ENCODE results near the gene MTHFD2. TPM values are rescaled to one million over a fixed set of nuclear protein-coding genes. Genes with fewer than 3 reads are reported as not detected.
"Not testable (repeated sequence)": the region's sequence is repeated elsewhere in the genome, so short reads cannot be mapped to it uniquely, and the experiment has no call there.

The MTHFD2 gene
- total and polyA plus RNA-seq, 5 experiments from 2014 or later, result 4.8 to 38.1 (median 5.9) TPM

DNA sequence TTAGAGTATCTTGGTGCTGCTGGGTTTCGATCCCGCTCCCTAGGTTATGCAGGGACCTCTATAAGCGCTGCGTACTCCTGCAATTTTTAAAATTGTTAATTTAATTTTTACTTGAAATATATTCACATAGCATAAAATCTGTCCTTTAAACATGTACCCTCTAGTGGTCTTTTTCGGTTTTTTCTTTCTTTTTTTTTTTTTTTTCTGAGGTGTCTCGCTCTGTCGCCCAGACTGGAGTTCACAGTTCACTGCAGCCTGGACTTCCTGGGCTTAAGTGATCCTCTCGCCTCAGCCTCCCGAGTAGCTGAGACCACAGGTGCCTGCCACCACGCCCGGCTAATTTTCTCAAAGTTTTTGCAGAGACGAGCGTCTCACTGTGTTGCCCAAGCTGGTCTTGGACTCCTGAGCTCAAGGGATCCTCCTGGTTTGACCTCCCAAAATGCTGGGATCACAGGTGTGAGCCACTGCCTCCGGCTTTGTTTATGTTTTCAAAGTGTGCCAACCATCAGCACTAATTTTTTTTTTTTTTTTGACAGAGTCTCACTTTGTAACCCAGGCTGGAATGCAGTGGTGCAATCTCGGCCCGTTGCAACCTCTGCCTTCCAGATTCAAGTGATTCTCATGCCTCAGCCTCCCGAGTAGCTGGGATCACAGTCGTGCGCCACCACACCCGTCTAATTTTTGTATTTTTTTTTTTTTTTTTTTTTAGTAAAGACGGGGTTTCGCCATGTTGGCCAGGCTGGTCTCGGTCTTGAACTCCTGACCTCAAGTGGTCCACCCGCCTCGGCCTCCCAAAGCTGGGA, 19.2 kb upstream of the MTHFD2 start:
- Mint-ChIP-seq H3K4me1 (peaks cover 6 to 55% (median 33%) of the 10 kb centered on the region in 4 donors), H3K4me3 (peak overlapping the region; percentile 82 to 95 (median 91)), H3K9me3 (no peaks in the 10 kb centered on the region), H3K36me3 (peaks cover 0 to 17% (median 3%) of the 10 kb centered on the region in 3 donors), H3K27me3 (no peaks in the 10 kb centered on the region), H3K27ac (peak overlapping the region; percentile 82 to 98 (median 96))
- POLR2A ChIA-PET, result interaction anchor here (0.6 to 2.8 kb wide), 32 partner anchors 11 to 945 kb away, joined by 3 to 80 read pairs (median 5); partner anchors contain the start of genes BOLA3, CCT7, DGUOK and FBXO41
- ATAC-seq, result peak; percentile 37 to 42
- peak in 2 of 10 donors; percentile 7 to 19 for DNase-seq

DNA sequence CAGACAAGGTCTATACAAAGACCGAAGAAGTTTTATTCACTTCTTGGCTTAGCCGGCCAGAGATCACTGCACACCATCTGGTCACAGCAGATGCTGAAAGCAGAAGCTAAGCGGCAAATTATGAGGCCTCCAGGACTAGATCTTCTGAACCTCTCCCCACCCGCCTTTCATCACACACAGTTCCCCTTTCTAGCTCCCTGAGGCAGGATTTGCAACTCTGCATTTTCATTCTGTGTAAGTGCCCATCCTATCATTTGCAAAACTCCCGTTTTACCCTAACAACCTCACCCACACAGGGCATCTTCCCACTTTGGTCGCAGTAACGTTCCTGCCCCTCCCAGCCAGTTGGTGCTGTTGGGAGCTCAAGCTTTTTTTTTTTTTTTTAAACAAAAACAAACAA, 16.7 kb upstream of the MTHFD2 start:
- Mint-ChIP-seq H3K4me1 (peaks cover 1 to 48% (median 11%) of the 10 kb centered on the region in 4 donors), H3K27ac (peak overlapping the region in 1 of 10 donors; percentile 58), H3K4me3 (peak overlapping the region in 1 of 10 donors; percentile 43), H3K36me3 (peaks cover 0 to 2% (median 0%) of the 10 kb centered on the region in 3 donors), H3K27me3 (peaks cover 0 to 1% (median 0%) of the 10 kb centered on the region in 5 donors), H3K9me3 (no peaks in the 10 kb centered on the region)
- POLR2A ChIA-PET, result interaction anchor here (0.7 to 1.8 kb wide), 2 partner anchors 11 to 17 kb away, joined by 4 to 9 read pairs; partner anchors contain the start of gene MTHFD2
- DNase-seq (peak in 1 of 10 donors; percentile 24), ATAC-seq (no peak)

DNA sequence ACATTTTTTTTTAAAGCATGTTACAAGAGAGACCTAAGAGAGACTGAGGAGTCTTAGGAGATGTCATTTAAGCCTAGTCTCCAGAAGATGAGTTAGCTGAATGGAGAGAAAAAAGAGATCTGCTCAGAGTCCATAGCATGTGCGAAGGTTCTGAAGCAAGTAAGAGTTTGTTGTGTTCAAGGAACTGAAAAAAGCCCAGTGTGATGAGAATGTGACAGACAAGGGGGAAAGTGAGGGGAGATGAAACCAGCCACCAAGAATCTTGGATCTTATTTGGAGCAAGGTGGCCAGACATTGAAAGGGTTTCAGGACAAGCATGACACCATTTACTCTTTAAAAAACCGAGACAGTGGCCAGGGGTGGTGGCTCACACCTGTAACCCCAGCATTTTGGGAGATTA, 14.5 kb upstream of the MTHFD2 start:
- Mint-ChIP-seq H3K4me3 (no peak overlapping the region), H3K4me1 (peaks cover 0 to 40% (median 5%) of the 10 kb centered on the region in 4 donors), H3K27ac (no peak overlapping the region), H3K36me3 (no peaks in the 10 kb centered on the region), H3K27me3 (peaks cover 0 to 4% (median 0%) of the 10 kb centered on the region in 5 donors), H3K9me3 (no peaks in the 10 kb centered on the region)
- POLR2A ChIA-PET, result no interaction called here
- ATAC-seq (no peak), DNase-seq (no peak)

DNA sequence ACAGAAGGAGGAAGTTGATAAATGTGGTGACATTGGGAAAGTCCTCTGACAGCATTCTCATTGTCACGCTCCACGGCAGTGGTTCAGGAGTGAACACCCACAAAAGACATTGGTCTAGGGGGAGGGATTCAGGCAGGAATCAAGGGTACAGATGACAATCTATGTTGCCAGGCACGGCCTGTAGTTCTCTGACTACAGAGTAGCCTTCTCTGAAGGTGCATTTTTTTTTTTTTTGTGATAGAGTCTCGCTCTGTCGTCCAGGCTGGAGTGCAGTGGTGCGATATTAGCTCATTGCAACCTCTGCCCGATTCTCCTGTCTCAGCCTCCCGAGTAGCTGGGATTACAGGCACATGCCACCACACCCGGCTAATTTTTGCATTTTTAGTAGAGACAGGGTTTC, 12.4 kb upstream of the MTHFD2 start:
- Mint-ChIP-seq H3K9me3 (no peaks in the 10 kb centered on the region), H3K27ac (peak overlapping the region in 3 of 10 donors; percentile 9 to 70 (median 43)), H3K4me1 (peaks cover 0 to 29% (median 2%) of the 10 kb centered on the region in 4 donors), H3K4me3 (peak overlapping the region in 1 of 10 donors; percentile 65), H3K36me3 (no peaks in the 10 kb centered on the region), H3K27me3 (peaks cover 0 to 6% (median 0%) of the 10 kb centered on the region in 5 donors)
- ATAC-seq, result peak; percentile 46 to 67
- POLR2A ChIA-PET, result interaction anchor here (0.7 kb wide), 1 partner anchor 20 kb away, joined by 3 read pairs; no protein-coding TSS in a partner anchor
- DNase-seq, result peak in 2 of 10 donors; percentile 24

DNA sequence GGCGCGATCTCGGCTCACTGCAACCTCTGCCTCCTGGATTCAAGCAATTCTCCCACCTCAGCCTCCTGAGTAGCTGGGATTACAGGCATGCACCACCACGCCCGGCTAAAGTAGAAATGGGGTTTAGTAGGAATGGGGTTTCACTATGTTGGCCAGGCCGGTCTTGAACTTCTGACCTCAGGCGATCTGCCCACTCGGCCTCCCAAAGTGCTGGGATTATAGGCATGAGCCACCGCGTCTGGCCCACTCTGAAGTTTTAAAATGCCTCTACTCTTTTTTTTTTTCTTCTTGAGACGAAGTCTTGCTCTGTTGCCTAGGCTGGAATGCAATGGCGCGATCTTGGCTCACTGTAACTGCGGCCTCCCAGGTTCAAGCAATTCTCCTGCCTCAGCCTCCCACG, 11.7 kb upstream of the MTHFD2 start:
- Mint-ChIP-seq H3K27ac (peak overlapping the region in 1 of 10 donors; percentile 70), H3K4me1 (peaks cover 0 to 26% (median 2%) of the 10 kb centered on the region in 4 donors)
- H3K36me3 Mint-ChIP-seq, H3K4me3 Mint-ChIP-seq, H3K9me3 Mint-ChIP-seq, DNase-seq, H3K27me3 Mint-ChIP-seq, ATAC-seq: not testable (repeated sequence)
- POLR2A ChIA-PET, result interaction anchor here (0.7 kb wide), 1 partner anchor 19 kb away, joined by 3 read pairs; no protein-coding TSS in a partner anchor

DNA sequence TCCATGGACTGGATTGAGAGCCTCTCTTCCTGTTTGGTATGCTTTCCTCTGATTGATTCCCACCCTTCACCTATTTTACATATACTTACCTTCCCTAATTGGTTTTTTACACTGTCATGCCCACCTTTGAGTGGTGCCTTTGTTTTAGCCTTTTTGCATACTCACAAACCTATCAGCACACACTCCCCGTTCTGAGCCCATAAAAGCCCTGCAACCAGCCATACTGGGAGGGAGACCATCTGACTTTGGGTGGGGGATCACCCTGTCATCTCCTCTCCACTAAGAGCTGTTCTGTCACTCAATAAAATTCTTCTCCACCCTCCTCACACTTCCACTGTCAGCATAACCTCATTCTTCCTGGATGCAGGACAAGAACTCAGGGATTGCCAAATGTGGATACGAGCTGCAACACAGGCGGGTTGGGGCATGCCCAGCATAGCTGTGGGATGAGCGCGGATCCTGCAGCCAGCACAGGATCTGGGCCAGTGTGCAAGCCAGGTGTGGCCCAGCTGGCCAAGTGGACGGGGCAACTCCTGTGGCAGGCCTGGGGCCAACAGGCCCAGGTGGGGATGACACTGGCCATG, 10.3 kb upstream of the MTHFD2 start:
- ATAC-seq (no peak), DNase-seq (no peak)
- POLR2A ChIA-PET, result no interaction called here
- H3K27me3 Mint-ChIP-seq, result peaks cover 0 to 7% (median 0%) of the 10 kb centered on the region in 5 donors
- H3K36me3 Mint-ChIP-seq, result no peaks in the 10 kb centered on the region
- no peak overlapping the region for H3K27ac Mint-ChIP-seq
- peaks cover 0 to 22% (median 2%) of the 10 kb centered on the region in 4 donors for H3K4me1 Mint-ChIP-seq
- no peak overlapping the region for H3K4me3 Mint-ChIP-seq
- no peaks in the 10 kb centered on the region for H3K9me3 Mint-ChIP-seq

DNA sequence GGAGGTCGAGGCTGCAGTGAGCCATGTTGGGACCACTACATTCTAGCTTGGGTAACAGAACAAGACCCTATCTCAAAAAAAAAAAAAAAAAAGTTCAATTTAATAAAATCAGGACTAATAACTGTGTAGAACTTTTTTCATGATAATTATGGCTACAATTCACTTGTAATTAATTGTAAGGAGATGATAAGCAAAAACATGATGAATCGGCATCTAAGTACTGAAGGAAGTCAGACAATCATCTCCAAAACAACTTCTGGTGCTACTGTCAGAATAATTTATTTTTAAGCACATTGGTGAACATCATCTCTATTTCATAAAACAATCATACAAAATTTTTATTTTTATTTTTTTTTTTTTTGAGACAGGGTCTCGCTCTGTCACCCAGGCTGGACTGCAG, 9.7 kb upstream of the MTHFD2 start:
- no peaks in the 10 kb centered on the region for H3K9me3 Mint-ChIP-seq
- H3K4me3 Mint-ChIP-seq, result no peak overlapping the region
- no peak overlapping the region for H3K27ac Mint-ChIP-seq
- H3K27me3 Mint-ChIP-seq, result peaks cover 0 to 7% (median 0%) of the 10 kb centered on the region in 5 donors
- POLR2A ChIA-PET, result no interaction called here
- no peaks in the 10 kb centered on the region for H3K36me3 Mint-ChIP-seq
- DNase-seq (no peak), ATAC-seq (no peak)
- peaks cover 0 to 22% (median 2%) of the 10 kb centered on the region in 4 donors for H3K4me1 Mint-ChIP-seq

DNA sequence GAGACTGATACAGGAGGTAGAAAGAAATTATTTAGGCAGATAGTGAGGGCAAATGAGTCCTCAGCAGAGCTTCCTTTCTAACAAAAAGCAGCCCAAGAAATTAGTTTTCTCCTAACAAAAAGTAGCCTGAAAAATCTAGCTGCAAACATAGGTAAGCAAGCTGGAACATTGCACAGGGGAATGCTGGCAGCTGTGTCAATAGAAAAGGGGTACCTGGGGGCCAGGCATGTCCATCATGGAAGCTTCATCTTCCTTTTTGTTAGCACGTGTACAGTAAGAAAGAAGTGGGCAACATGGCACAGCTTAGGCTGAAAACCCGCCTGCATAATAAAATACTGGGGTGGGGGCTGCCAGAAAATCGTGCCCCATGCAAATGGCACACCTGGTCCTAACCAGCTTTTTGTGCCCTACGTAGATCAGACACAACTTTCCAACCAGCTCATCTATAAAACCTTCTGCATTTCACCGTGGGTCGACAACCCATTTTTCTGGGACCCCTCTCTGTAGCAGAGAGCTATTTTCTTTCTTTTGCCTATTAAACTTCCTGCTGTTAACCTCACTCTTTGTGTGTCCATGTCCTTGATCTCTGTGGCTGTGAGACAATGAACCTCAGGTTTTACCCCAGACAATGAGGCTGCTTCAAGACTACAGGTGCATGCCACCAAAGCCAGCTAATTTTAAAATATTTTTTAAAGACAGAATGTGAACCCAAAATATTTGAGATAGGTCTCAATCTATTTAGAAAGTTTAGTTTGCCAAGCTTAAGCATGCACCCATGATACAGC, 6.6 kb upstream of the MTHFD2 start:
- ATAC-seq (no peak), DNase-seq (no peak)
- POLR2A ChIA-PET, result interaction anchor here (1.0 to 2.0 kb wide), 2 partner anchors 10 to 13 kb away, joined by 4 to 13 read pairs; partner anchors contain the start of gene MOB1A
- Mint-ChIP-seq H3K4me1 (no peaks in the 10 kb centered on the region), H3K27me3 (peaks cover 0 to 10% (median 0%) of the 10 kb centered on the region in 5 donors), H3K36me3 (no peaks in the 10 kb centered on the region), H3K9me3 (no peaks in the 10 kb centered on the region), H3K4me3 (no peak overlapping the region), H3K27ac (no peak overlapping the region)

DNA sequence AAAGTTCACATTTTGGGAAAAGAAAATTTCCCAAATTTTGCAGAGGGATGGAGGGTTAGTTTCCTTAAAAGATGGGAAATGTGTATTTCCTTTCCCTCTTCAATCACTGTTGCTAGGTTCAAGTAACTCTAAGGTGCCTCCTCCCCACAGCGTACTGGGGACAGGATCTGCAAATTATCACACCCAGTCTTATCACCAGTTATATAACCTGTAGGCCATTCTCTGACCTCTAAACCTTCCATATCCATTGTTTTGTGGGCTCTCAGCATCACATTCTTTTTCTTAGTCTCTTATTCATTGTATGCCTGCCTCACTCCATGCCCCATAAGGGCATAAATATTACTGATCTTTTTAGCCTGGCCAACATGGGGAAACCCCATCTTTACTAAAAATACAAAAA, 3.6 kb upstream of the MTHFD2 start:
- no peak overlapping the region for H3K27ac Mint-ChIP-seq
- H3K9me3 Mint-ChIP-seq, result no peaks in the 10 kb centered on the region
- peaks cover 0 to 2% (median 0%) of the 10 kb centered on the region in 3 donors for H3K36me3 Mint-ChIP-seq
- peaks cover 0 to 6% (median 0%) of the 10 kb centered on the region in 5 donors for H3K27me3 Mint-ChIP-seq
- ATAC-seq, result no peak
- peaks cover 14 to 21% (median 16%) of the 10 kb centered on the region in 4 donors for H3K4me1 Mint-ChIP-seq
- H3K4me3 Mint-ChIP-seq, result no peak overlapping the region
- no peak for DNase-seq
- POLR2A ChIA-PET, result no interaction called here

DNA sequence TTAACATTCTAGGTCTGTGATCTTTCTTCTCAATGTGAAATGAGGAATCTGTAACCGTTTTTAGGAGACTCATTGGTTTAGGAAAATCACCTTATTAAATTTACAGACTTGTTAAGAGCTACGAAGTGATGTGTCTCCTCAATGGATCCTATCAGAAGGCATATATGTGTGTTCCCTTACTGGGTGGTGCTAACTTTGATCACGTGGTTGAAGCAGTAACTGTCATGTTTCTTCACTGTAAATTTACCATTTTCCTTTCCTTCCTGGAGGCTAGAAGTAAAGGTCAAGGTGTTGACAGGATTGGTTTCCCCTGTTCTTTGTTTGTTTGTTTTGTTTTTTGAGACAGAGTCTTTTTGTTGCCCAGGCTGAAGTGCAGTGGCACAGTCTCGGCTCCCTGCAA, 1.4 kb upstream of the MTHFD2 start:
- Mint-ChIP-seq H3K36me3 (peaks cover 0 to 2% (median 0%) of the 10 kb centered on the region in 3 donors), H3K27me3 (peaks cover 0 to 3% (median 0%) of the 10 kb centered on the region in 5 donors), H3K4me1 (peaks cover 16 to 33% (median 25%) of the 10 kb centered on the region in 4 donors), H3K27ac (peak overlapping the region in 3 of 10 donors; percentile 26 to 61 (median 56)), H3K9me3 (no peaks in the 10 kb centered on the region), H3K4me3 (peak overlapping the region in 6 of 10 donors; percentile 10 to 56 (median 35))
- DNase-seq (no peak), ATAC-seq (no peak)
- POLR2A ChIA-PET, result interaction anchor here (0.9 to 5.8 kb wide), 2 partner anchors 12 to 19 kb away, joined by 6 to 80 read pairs; partner anchors contain the start of gene MOB1A

DNA sequence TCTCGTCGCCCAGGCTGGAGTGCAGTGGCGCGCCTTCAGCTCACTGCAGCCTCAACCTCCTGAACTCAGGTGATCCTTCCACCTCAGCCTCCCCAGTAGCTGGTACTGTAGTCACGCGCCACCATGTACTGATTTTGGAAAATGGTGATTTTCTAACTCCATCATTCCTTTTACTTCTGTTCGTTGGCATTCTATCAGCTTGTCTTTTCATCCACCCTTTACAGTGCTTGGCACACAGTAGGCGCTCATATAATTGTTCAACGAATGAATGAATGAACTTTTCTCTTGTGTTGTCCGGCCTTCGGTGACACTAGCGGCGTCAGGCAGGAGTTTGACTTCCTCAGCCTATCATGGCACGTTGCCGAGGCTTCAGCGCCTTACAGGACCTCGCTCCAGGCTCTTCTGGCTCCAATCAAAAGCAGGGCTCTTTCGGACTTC, 373 bp upstream of the MTHFD2 start:
- ATAC-seq (no peak), DNase-seq (no peak)
- H3K36me3 Mint-ChIP-seq, result peaks cover 0 to 5% (median 0%) of the 10 kb centered on the region in 3 donors
- H3K27ac Mint-ChIP-seq, result peak overlapping the region; percentile 97 to 99 (median 99)
- peaks cover 16 to 33% (median 25%) of the 10 kb centered on the region in 4 donors for H3K4me1 Mint-ChIP-seq
- H3K27me3 Mint-ChIP-seq, result peaks cover 0 to 3% (median 0%) of the 10 kb centered on the region in 5 donors
- H3K9me3 Mint-ChIP-seq, result no peaks in the 10 kb centered on the region
- peak overlapping the region; percentile 95 to 100 (median 98) for H3K4me3 Mint-ChIP-seq
- POLR2A ChIA-PET, result interaction anchor here (0.5 to 5.8 kb wide), 15 partner anchors 10 to 461 kb away, joined by 3 to 80 read pairs (median 5); partner anchors contain the start of genes MOB1A, STAMBP and TPRKB

All from naive thymus-derived CD8-positive, alpha-beta T cell (primary cell).